Activated T-cell treated with anti-CD3 and anti-CD28 coated beads, Interleukin-2, amount 50 U/mL, for 72 hours (primary cell): ENCODE data around the gene DOCK4. TPM values are rescaled to one million over a fixed set of nuclear protein-coding genes. Genes with fewer than 3 reads are reported as not detected.

Source experiments
- ATAC-seq, 2 donors: fragments of 150-1000 bp; cut with Tn5 transposase; replicated peaks in 1 of 2; 2 replicates each; pipeline ENCODE4 v1.10.0; 2021; ENCODE audit warnings: moderate library complexity in 2 of 2, mild to moderate bottlenecking in 1 of 2
- DNase-seq, 2 donors: peaks; one replicate each; pipeline ENCODE4 v3.0.0; 2021 to 2022; ENCODE audit warnings: mixed read lengths in 1 of 2
- H3K27ac Mint-ChIP-seq: one replicate; pipeline ENCODE4 v1.8.0; 2022; ENCODE audit warnings: mild to moderate bottlenecking, moderate library complexity, mixed read lengths
- H3K27me3 Mint-ChIP-seq: one replicate; pipeline ENCODE4 v1.8.0; 2022; ENCODE audit warnings: low read depth, mixed read lengths
- H3K36me3 Mint-ChIP-seq, 2 donors: one replicate each; pipeline ENCODE4 v1.8.0; 2022; ENCODE audit warnings: mixed read lengths in 2 of 2, mild to moderate bottlenecking in 1 of 2; ENCODE audit not compliant: insufficient read depth in 2 of 2
- H3K4me1 Mint-ChIP-seq: one replicate; pipeline ENCODE4 v1.8.0; 2022; ENCODE audit warnings: low read depth, mixed read lengths
- H3K4me3 Mint-ChIP-seq, 2 donors: one replicate each; pipeline ENCODE4 v1.8.0; 2022; ENCODE audit warnings: mild to moderate bottlenecking in 2 of 2, mixed read lengths in 2 of 2, moderate library complexity in 2 of 2
- H3K9me3 Mint-ChIP-seq, 2 donors: one replicate each; pipeline ENCODE4 v1.8.0; 2022; ENCODE audit warnings: mixed read lengths in 2 of 2
- total RNA-seq, 2 donors: library from RNA; stranded (reverse); gene quantifications; one replicate each; pipeline ENCODE4 v1.2.3, GENCODE V29; 2022

Gene DOCK4
- total RNA-seq, 2 donors from 2014 or later = 0.29 to 0.53 TPM

- Mint-ChIP-seq H3K4me3 (no peak overlapping the region), H3K4me1 (no peaks in the 10 kb centered on the region), H3K9me3 (no peaks in the 10 kb centered on the region), H3K27ac (no peak overlapping the region), H3K36me3 (no peaks in the 10 kb centered on the region), H3K27me3 (peaks cover 6% of the 10 kb centered on the region)
- ATAC-seq (no peak), DNase-seq (no peak)
Measured at GRCh38 chr7:111753968-111754367, 452.2 kb downstream of the DOCK4 start.

GRCh38 chr7:111752022-111752582 is 454.1 kb downstream of the DOCK4 start:
- Mint-ChIP-seq H3K27ac (no peak overlapping the region), H3K36me3 (no peaks in the 10 kb centered on the region), H3K9me3 (no peaks in the 10 kb centered on the region), H3K4me1 (no peaks in the 10 kb centered on the region), H3K27me3 (peaks cover 11% of the 10 kb centered on the region), H3K4me3 (no peak overlapping the region)
- DNase-seq (peak; percentile 64 to 72), ATAC-seq (peak; percentile 67 to 71)

- H3K36me3 Mint-ChIP-seq = no peaks in the 10 kb centered on the region
- peaks cover 5% of the 10 kb centered on the region for H3K27me3 Mint-ChIP-seq
- no peak overlapping the region for H3K4me3 Mint-ChIP-seq
- H3K9me3 Mint-ChIP-seq = no peaks in the 10 kb centered on the region
- DNase-seq (no peak), ATAC-seq (no peak)
- no peaks in the 10 kb centered on the region for H3K4me1 Mint-ChIP-seq
- H3K27ac Mint-ChIP-seq = no peak overlapping the region
Measured at GRCh38 chr7:111750878-111751277, 455.3 kb downstream of the DOCK4 start.

- no peak overlapping the region for H3K27ac Mint-ChIP-seq
- no peak overlapping the region for H3K4me3 Mint-ChIP-seq
- no peak for DNase-seq
- no peaks in the 10 kb centered on the region for H3K9me3 Mint-ChIP-seq
- ATAC-seq = no peak
- H3K36me3 Mint-ChIP-seq = no peaks in the 10 kb centered on the region
- no peaks in the 10 kb centered on the region for H3K4me1 Mint-ChIP-seq
- peaks cover 5% of the 10 kb centered on the region for H3K27me3 Mint-ChIP-seq
Measured at GRCh38 chr7:111750228-111750627, 456.0 kb downstream of the DOCK4 start.

GRCh38 chr7:111749625-111750024 is 456.6 kb downstream of the DOCK4 start:
- Mint-ChIP-seq H3K4me1 (no peaks in the 10 kb centered on the region), H3K36me3 (no peaks in the 10 kb centered on the region), H3K27me3 (peaks cover 5% of the 10 kb centered on the region), H3K27ac (no peak overlapping the region), H3K4me3 (no peak overlapping the region), H3K9me3 (no peaks in the 10 kb centered on the region)
- no peak for DNase-seq
- ATAC-seq = no peak

GRCh38 chr7:111747718-111748117 is 458.5 kb downstream of the DOCK4 start:
- DNase-seq (no peak), ATAC-seq (no peak)
- Mint-ChIP-seq H3K4me3 (no peak overlapping the region), H3K27me3 (peaks cover 11% of the 10 kb centered on the region), H3K36me3 (no peaks in the 10 kb centered on the region), H3K4me1 (no peaks in the 10 kb centered on the region), H3K9me3 (no peaks in the 10 kb centered on the region), H3K27ac (no peak overlapping the region)

GRCh38 chr7:111746950-111747349 is 459.2 kb downstream of the DOCK4 start:
- Mint-ChIP-seq H3K27ac (no peak overlapping the region), H3K36me3 (no peaks in the 10 kb centered on the region), H3K27me3 (peaks cover 11% of the 10 kb centered on the region)

GRCh38 chr7:111744501-111745155 is 461.6 kb downstream of the DOCK4 start:
- peaks cover 11% of the 10 kb centered on the region for H3K27me3 Mint-ChIP-seq
- no peaks in the 10 kb centered on the region for H3K4me1 Mint-ChIP-seq
- DNase-seq (no peak), ATAC-seq (no peak)
- no peak overlapping the region for H3K27ac Mint-ChIP-seq
- no peaks in the 10 kb centered on the region for H3K9me3 Mint-ChIP-seq
- H3K36me3 Mint-ChIP-seq = no peaks in the 10 kb centered on the region
- H3K4me3 Mint-ChIP-seq = no peak overlapping the region

More at GRCh38 chr7:111746950-111747349, 459.2 kb downstream of the DOCK4 start:
- DNase-seq = no peak
- Mint-ChIP-seq H3K4me1 (no peaks in the 10 kb centered on the region), H3K9me3 (no peaks in the 10 kb centered on the region), H3K4me3 (no peak overlapping the region)
- no peak for ATAC-seq

GRCh38 chr7:111743244-111743847 is 462.9 kb downstream of the DOCK4 start:
- H3K27me3 Mint-ChIP-seq = peaks cover 11% of the 10 kb centered on the region
- no peaks in the 10 kb centered on the region for H3K4me1 Mint-ChIP-seq
- H3K27ac Mint-ChIP-seq = no peak overlapping the region
- no peaks in the 10 kb centered on the region for H3K36me3 Mint-ChIP-seq
- H3K4me3 Mint-ChIP-seq = no peak overlapping the region
- DNase-seq (no peak), ATAC-seq (no peak)
- H3K9me3 Mint-ChIP-seq = no peaks in the 10 kb centered on the region

- no peak overlapping the region for H3K27ac Mint-ChIP-seq
- H3K9me3 Mint-ChIP-seq = no peaks in the 10 kb centered on the region
- DNase-seq (peak; percentile 32 to 36), ATAC-seq (peak; percentile 53 to 60)
- H3K36me3 Mint-ChIP-seq = no peaks in the 10 kb centered on the region
- H3K4me3 Mint-ChIP-seq = no peak overlapping the region
- peaks cover 6% of the 10 kb centered on the region for H3K27me3 Mint-ChIP-seq
- no peaks in the 10 kb centered on the region for H3K4me1 Mint-ChIP-seq
Measured at GRCh38 chr7:111741811-111742240, 464.4 kb downstream of the DOCK4 start.

- Mint-ChIP-seq H3K36me3 (no peaks in the 10 kb centered on the region), H3K27ac (no peak overlapping the region), H3K9me3 (no peaks in the 10 kb centered on the region), H3K27me3 (peaks cover 13% of the 10 kb centered on the region), H3K4me1 (no peaks in the 10 kb centered on the region), H3K4me3 (no peak overlapping the region)
- no peak for ATAC-seq
- DNase-seq = no peak
Measured at GRCh38 chr7:111740942-111741341, 465.3 kb downstream of the DOCK4 start.

GRCh38 chr7:111736552-111736874 is 469.7 kb downstream of the DOCK4 start:
- H3K4me1 Mint-ChIP-seq = no peaks in the 10 kb centered on the region
- no peaks in the 10 kb centered on the region for H3K9me3 Mint-ChIP-seq
- H3K4me3 Mint-ChIP-seq = no peak overlapping the region
- no peaks in the 10 kb centered on the region for H3K36me3 Mint-ChIP-seq
- DNase-seq (no peak), ATAC-seq (no peak)
- peaks cover 8% of the 10 kb centered on the region for H3K27me3 Mint-ChIP-seq
- H3K27ac Mint-ChIP-seq = no peak overlapping the region

- ATAC-seq (no peak), DNase-seq (peak; percentile 52 to 69)
- Mint-ChIP-seq H3K4me1 (no peaks in the 10 kb centered on the region), H3K27me3 (peaks cover 8% of the 10 kb centered on the region), H3K9me3 (no peaks in the 10 kb centered on the region), H3K27ac (no peak overlapping the region), H3K36me3 (no peaks in the 10 kb centered on the region), H3K4me3 (no peak overlapping the region)
Measured at GRCh38 chr7:111735661-111736551, 470.3 kb downstream of the DOCK4 start.
